T-helper 17 cell (primary cell): ENCODE data around the gene OR11A1. TPM values are rescaled to one million over a fixed set of nuclear protein-coding genes. Genes with fewer than 3 reads are reported as not detected.

Experiments
- ATAC-seq: fragments of 150-1000 bp; cut with Tn5 transposase; 2 replicates; pipeline ENCODE4 v1.10.0; 2021; ENCODE audit warnings: mild to moderate bottlenecking, moderate library complexity
- DNase-seq, 3 donors: peaks; one replicate each; pipeline versions ENCODE4 v3.0.0 to v3.0.0-alpha.2; 2020 to 2021
- H3K9me3 ChIP-seq: one replicate; pipeline ENCODE4 v1.7.0; 2013; ENCODE audit warnings: low read length, mild to moderate bottlenecking; ENCODE audit not compliant: control insufficient read depth, poor library complexity, severe bottlenecking
- H3K27ac Mint-ChIP-seq: one replicate; pipeline ENCODE4 v1.8.0; 2022; ENCODE audit warnings: mild to moderate bottlenecking, moderate library complexity, mixed read lengths
- H3K27me3 Mint-ChIP-seq: one replicate; pipeline ENCODE4 v1.8.0; 2022; ENCODE audit warnings: mixed read lengths
- H3K36me3 Mint-ChIP-seq: one replicate; pipeline ENCODE4 v1.8.0; 2022; ENCODE audit warnings: low read depth, mixed read lengths
- H3K4me1 Mint-ChIP-seq: one replicate; pipeline ENCODE4 v1.8.0; 2022; ENCODE audit warnings: mild to moderate bottlenecking, mixed read lengths
- H3K4me3 Mint-ChIP-seq: one replicate; pipeline ENCODE4 v1.8.0; 2022; ENCODE audit warnings: mild to moderate bottlenecking, moderate library complexity, mixed read lengths
- total RNA-seq, 4 donors: library from RNA in 2 of 4; stranded (reverse) in 2 of 4; gene quantifications; one replicate each; pipeline ENCODE4 v1.2.3 and lab custom pipeline; 2022 to 2026

The OR11A1 gene
- total RNA-seq, 2 donors from 2014 or later = not detected

GRCh38 chr6:29419516-29419915, 37.4 kb downstream of the OR11A1 start:
- Mint-ChIP-seq H3K27ac (no peak overlapping the region), H3K27me3 (peaks cover 38% of the 10 kb centered on the region)
- no peak for ATAC-seq

GRCh38 chr6:29414588-29414987, 42.3 kb downstream of the OR11A1 start, which contains the start of gene OR12D1:
Gene OR12D1, plus strand, starts transcription at chr6:29414928.
- H3K9me3 ChIP-seq = peaks cover 4% of the 10 kb centered on the region
- Mint-ChIP-seq H3K4me3 (no peak within 1 kb of the TSS), H3K36me3 (no peaks in the 10 kb centered on the region), H3K27me3 (peaks cover 16% of the 10 kb centered on the region), H3K27ac (no peak within 1 kb of the TSS), H3K4me1 (no peaks in the 10 kb centered on the region)
- no peak for DNase-seq
- no peak for ATAC-seq

More at GRCh38 chr6:29419516-29419915, 37.4 kb downstream of the OR11A1 start:
- no peaks in the 10 kb centered on the region for H3K9me3 ChIP-seq
- Mint-ChIP-seq H3K36me3 (no peaks in the 10 kb centered on the region), H3K4me1 (no peaks in the 10 kb centered on the region), H3K4me3 (no peak overlapping the region)
- DNase-seq = no peak

- ATAC-seq (no peak), DNase-seq (no peak)
- no peaks in the 10 kb centered on the region for H3K9me3 ChIP-seq
- H3K4me3 Mint-ChIP-seq = no peak overlapping the region
- H3K36me3 Mint-ChIP-seq = no peaks in the 10 kb centered on the region
- no peak overlapping the region for H3K27ac Mint-ChIP-seq
- H3K4me1 Mint-ChIP-seq = peaks cover 2% of the 10 kb centered on the region
- H3K27me3 Mint-ChIP-seq = peaks cover 38% of the 10 kb centered on the region
These were observed 53.1 kb downstream of the OR11A1 start for GRCh38 chr6:29403801-29404200.

GRCh38 chr6:29399525-29399924, 57.3 kb downstream of the OR11A1 start:
- Mint-ChIP-seq H3K27ac (no peak overlapping the region), H3K27me3 (peaks cover 47% of the 10 kb centered on the region), H3K4me1 (peaks cover 2% of the 10 kb centered on the region), H3K36me3 (no peaks in the 10 kb centered on the region), H3K4me3 (no peak overlapping the region)
- DNase-seq (no peak), ATAC-seq (no peak)
- H3K9me3 ChIP-seq = peaks cover 3% of the 10 kb centered on the region

GRCh38 chr6:29395331-29395730, 61.5 kb downstream of the OR11A1 start, which contains the start of gene OR12D2:
Gene OR12D2, plus strand, starts transcription at chr6:29395631. Its CDS starts 1,069 bp downstream, at chr6:29396700.
- Mint-ChIP-seq H3K36me3 (peaks cover 3% of the 10 kb centered on the region), H3K4me3 (no peak within 1 kb of the TSS), H3K4me1 (peaks cover 2% of the 10 kb centered on the region), H3K27me3 (peaks cover 45% of the 10 kb centered on the region), H3K27ac (no peak within 1 kb of the TSS)
- H3K9me3 ChIP-seq = peaks cover 3% of the 10 kb centered on the region
- no peak for ATAC-seq
- DNase-seq = no peak

- ATAC-seq (no peak), DNase-seq (no peak)
- Mint-ChIP-seq H3K27ac (no peak overlapping the region), H3K4me3 (no peak overlapping the region), H3K36me3 (peaks cover 3% of the 10 kb centered on the region), H3K27me3 (peaks cover 38% of the 10 kb centered on the region), H3K4me1 (no peaks in the 10 kb centered on the region)
- H3K9me3 ChIP-seq = no peaks in the 10 kb centered on the region
These were observed 68.3 kb downstream of the OR11A1 start for GRCh38 chr6:29388533-29388932.

GRCh38 chr6:29376003-29376402, 80.9 kb downstream of the OR11A1 start:
- Mint-ChIP-seq H3K4me3 (no peak overlapping the region), H3K27me3 (peaks cover 45% of the 10 kb centered on the region)
- no peak for DNase-seq

More at GRCh38 chr6:29376003-29376402, 80.9 kb downstream of the OR11A1 start:
- no peaks in the 10 kb centered on the region for H3K36me3 Mint-ChIP-seq
- ATAC-seq = no peak
- H3K4me1 Mint-ChIP-seq = no peaks in the 10 kb centered on the region
- no peak overlapping the region for H3K27ac Mint-ChIP-seq
- no peaks in the 10 kb centered on the region for H3K9me3 ChIP-seq

Other genes starting within 250 kb of the OR11A1 start
- gene OR14J1, start 155.4 kb downstream of the OR11A1 start, total RNA-seq = not detected
- gene OR5V1, start 88.2 kb downstream of the OR11A1 start, total RNA-seq = not detected
- gene OR12D3, start 81.8 kb downstream of the OR11A1 start, total RNA-seq = not detected
- not detected for gene OR12D2, start 61.4 kb downstream of the OR11A1 start, total RNA-seq
- gene OR12D1, start 42.1 kb downstream of the OR11A1 start, total RNA-seq = not detected
- gene OR10C1, start 17.8 kb downstream of the OR11A1 start, total RNA-seq = not detected
- not detected for gene OR2H1, start 84 bp upstream of the OR11A1 start, total RNA-seq
- not detected for gene MAS1L, start 30.9 kb upstream of the OR11A1 start, total RNA-seq
- gene UBD, start 102.7 kb upstream of the OR11A1 start, total RNA-seq = not detected
- not detected for gene OR2H2, start 128.1 kb upstream of the OR11A1 start, total RNA-seq
- 100 to 1,000 TPM; 101 to 139 TPM for gene GABBR1, start 176.1 kb upstream of the OR11A1 start, total RNA-seq
- not detected for gene MOG, start 200.0 kb upstream of the OR11A1 start, total RNA-seq
- 1 to 10 TPM in 1 of 2 donors, not detected in 1; 3.1 TPM for gene ZFP57, start 224.1 kb upstream of the OR11A1 start, total RNA-seq